Measurements from ENCODE around the gene NAP1L2.
"Not testable (repeated sequence)": the region's sequence is repeated elsewhere in the genome, so short reads cannot be mapped to it uniquely, and the experiment has no call there.

Gene NAP1L2

GRCh38 chrX:73214426-73215094, at the start of gene NAP1L2:
NAP1L2 (minus strand) TSS chrX:73214851; CDS start chrX:73214492, 359 bp downstream.
- DNase-seq (ENCODE audit: extremely low spot score, insufficient read length, low read depth): no peak
- FAIRE-seq: no peak

- FAIRE-seq (peak; percentile 61), DNase-seq (ENCODE audit: extremely low spot score, insufficient read length, low read depth) (no peak)
These were observed 48.3 kb upstream of the NAP1L2 start for GRCh38 chrX:73262991-73263390.

GRCh38 chrX:73239242-73239641, 24.6 kb upstream of the NAP1L2 start:
- FAIRE-seq (no peak), DNase-seq (ENCODE audit: extremely low spot score, insufficient read length, low read depth) (no peak)

- FAIRE-seq: no peak
- DNase-seq (ENCODE audit: extremely low spot score, insufficient read length, low read depth): no peak
These were observed 3.0 kb upstream of the NAP1L2 start for GRCh38 chrX:73217621-73218020.

GRCh38 chrX:73215246-73215645, 595 bp upstream of the NAP1L2 start:
- no peak for DNase-seq (ENCODE audit: extremely low spot score, insufficient read length, low read depth)
- no peak for FAIRE-seq

- no peak for FAIRE-seq
- no peak for DNase-seq (ENCODE audit: extremely low spot score, insufficient read length, low read depth)
These were observed 771 bp downstream of the NAP1L2 start for GRCh38 chrX:73213734-73214425.

- FAIRE-seq (no peak), DNase-seq (ENCODE audit: extremely low spot score, insufficient read length, low read depth) (no peak)
These were observed 8.3 kb downstream of the NAP1L2 start for GRCh38 chrX:73206366-73206765.

- DNase-seq (ENCODE audit: extremely low spot score, insufficient read length, low read depth): no peak
- no peak for FAIRE-seq
These were observed 32.0 kb downstream of the NAP1L2 start for GRCh38 chrX:73182502-73183114.

GRCh38 chrX:73168945-73169344, 45.7 kb downstream of the NAP1L2 start:
- FAIRE-seq; DNase-seq (ENCODE audit: extremely low spot score, insufficient read length, low read depth): not testable (repeated sequence)

All from GM18507 (cell line).